PC-9 (cell line): ENCODE measurements around the gene PMS2.
A peak's percentile ranks its signal among the peaks of the same experiment; 100 is the strongest.

ENCODE experiments used
- EZH2 ChIP-seq: fragments of 200-600 bp; sonication (generic); IDR thresholded peaks from 2 replicates; pipeline ENCODE4 v1.8.0; 2017; ENCODE audit warnings: antibody characterized with exemption, low read depth
- TF ChIP-seq, protein P1 (sequence below): fragments of 200-600 bp; sonication (generic); conservative IDR thresholded peaks from 2 replicates; pipeline ENCODE4 v1.6.1; 2017; ENCODE audit warnings: mixed run types, antibody characterized with exemption, mild to moderate bottlenecking, moderate library complexity

DNA sequence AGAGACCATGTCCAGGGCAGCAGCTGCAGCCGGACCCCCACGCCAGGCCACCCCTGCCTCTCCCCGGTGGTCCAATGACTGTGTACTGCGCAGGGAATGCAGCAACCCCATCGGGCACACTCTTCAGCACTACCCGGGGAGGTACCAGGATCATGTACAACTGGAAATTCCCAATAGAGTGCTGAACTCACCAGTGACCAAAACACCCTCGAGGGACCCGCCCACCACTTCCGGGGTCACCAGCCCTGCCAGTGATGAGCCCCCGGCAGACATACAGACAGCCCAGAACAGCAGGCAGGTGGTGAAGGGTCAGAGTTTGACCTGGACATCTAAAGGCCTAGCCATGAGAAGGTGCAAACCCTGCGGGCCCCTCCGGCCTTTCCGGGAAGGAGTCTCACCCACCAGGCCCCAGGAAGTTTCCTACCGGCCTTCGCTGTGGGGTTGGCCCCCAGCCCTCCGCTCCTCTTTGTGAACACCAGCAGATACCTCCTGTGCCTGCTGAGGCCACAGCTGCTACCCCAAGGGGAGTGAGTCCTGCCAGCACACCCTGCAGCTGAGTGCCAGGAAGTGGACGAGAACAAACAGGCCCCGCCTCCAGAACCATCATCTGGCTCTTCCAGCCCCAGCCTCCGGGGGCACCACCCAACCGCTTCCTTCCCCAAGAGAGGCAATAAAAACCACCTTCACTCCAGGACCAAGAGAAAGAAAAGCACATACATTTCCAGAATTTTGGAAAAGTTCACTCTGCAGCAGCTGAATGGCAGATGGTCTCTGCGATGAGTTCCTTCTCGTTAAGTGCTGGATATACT, 17.4 kb upstream of the PMS2 start:
- TF ChIP-seq, protein P1, sequence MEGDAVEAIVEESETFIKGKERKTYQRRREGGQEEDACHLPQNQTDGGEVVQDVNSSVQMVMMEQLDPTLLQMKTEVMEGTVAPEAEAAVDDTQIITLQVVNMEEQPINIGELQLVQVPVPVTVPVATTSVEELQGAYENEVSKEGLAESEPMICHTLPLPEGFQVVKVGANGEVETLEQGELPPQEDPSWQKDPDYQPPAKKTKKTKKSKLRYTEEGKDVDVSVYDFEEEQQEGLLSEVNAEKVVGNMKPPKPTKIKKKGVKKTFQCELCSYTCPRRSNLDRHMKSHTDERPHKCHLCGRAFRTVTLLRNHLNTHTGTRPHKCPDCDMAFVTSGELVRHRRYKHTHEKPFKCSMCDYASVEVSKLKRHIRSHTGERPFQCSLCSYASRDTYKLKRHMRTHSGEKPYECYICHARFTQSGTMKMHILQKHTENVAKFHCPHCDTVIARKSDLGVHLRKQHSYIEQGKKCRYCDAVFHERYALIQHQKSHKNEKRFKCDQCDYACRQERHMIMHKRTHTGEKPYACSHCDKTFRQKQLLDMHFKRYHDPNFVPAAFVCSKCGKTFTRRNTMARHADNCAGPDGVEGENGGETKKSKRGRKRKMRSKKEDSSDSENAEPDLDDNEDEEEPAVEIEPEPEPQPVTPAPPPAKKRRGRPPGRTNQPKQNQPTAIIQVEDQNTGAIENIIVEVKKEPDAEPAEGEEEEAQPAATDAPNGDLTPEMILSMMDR = peak; percentile 57; the same call in 1 of the 2 replicates
- no peak for TF ChIP-seq EZH2
